Activated CD4-positive, CD25-positive, alpha-beta regulatory T cell treated with anti-CD3 and anti-CD28 coated beads, Interleukin-2, amount 50 U/mL, for 16 hours (primary cell): Measurements from ENCODE around the gene SAMSN1.
"Not testable (repeated sequence)": the region's sequence is repeated elsewhere in the genome, so short reads cannot be mapped to it uniquely, and the experiment has no call there.

Experiments
- DNase-seq: peaks from one replicate; pipeline ENCODE4 v3.0.0-alpha.2; 2020; ENCODE audit warnings: low read depth, low spot score

SAMSN1 gene

DNA sequence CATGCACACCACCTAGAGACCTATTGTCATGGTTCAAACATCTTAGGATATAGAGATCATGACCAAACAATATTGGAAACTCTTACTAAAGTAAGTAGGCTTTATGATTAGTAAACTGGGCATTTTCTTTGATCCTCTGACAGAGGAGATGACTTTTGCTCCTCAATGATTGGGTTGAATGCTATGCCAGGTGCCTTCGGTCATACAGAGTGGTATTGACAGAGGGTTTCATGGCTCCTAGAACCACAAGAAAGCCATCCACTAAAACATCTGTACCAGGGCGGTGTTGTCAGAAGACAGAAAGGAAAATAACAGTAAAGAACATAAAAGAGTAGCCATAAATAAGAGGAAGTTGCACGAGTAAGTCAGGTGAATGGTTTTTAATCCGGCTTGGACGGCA lies 20.8 kb upstream of the SAMSN1 start:
- no peak for DNase-seq

DNA sequence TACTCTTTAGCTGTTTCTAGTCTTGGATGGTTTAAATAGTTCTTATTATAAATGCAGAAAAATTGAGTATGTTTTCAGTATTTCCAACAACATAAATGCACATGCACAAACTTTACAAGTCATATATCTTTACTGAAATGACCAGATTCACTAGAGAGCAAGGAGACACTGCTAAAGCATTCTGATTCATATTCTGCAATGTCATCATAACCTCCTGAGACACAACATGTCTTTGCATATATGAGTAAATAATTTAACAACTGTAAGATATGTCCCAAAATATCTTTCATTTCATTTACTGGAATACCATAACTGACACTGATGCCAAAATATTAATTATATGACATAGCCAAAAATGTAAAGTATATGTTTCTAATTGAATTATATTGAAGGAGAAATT lies 16.8 kb upstream of the SAMSN1 start:
- no peak for DNase-seq

DNA sequence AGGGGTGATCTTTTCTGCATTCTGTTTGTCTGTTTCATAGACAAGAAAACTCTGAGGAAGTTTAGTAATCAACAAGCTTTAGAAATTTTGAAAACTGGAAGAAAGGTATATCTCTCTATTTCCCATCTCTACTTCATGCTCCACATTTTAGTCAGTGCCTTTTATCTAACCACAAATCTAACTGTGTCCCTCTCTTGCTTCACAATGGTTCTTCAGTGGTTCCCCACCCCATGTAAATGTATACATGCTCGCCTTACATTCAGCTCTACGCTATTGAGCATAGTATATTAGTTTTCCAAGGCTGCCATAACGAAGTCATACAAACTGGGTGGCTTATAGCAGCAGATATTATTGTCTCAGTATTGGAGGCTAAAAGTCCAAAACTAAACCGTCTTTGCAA lies 14.4 kb upstream of the SAMSN1 start:
- DNase-seq = no peak

DNA sequence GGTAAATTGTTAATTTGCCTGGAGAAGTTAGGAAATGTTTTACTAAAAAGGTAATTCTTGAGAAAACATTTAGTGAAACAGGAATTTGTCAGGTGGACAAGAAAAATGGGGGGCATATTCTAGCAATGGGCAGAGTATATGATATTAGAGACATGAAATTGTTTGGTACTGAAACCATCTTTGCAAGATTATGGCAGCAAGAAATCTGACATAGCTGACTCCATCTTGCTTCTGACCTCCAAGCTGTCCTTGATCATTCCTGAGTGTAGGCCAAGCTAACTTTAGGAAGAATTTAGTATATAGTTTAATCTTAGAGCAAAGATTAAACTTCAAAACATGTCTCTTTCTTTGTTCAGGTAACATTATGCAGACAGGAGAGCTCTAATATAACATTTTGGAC lies 14.0 kb upstream of the SAMSN1 start:
- DNase-seq = no peak

DNA sequence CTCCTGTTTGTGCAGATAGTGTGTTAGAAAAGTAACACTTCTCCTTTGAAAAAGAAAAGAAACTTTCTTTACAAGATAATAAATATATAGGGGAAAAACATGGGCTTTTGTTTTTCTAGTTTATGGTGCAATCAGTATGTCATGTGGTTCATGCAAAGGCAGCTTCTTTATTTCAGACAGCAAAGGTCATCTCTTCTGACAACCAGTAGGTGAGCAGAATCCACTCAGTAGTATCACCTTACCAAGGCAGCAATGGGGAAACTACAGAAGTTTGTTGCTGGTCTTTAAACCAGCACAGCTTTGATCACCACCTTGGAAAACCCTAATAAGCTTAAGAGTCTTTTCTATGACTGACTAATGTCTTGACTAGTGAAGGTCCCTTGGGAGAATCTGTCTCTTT lies 13.0 kb upstream of the SAMSN1 start:
- DNase-seq = no peak

DNA sequence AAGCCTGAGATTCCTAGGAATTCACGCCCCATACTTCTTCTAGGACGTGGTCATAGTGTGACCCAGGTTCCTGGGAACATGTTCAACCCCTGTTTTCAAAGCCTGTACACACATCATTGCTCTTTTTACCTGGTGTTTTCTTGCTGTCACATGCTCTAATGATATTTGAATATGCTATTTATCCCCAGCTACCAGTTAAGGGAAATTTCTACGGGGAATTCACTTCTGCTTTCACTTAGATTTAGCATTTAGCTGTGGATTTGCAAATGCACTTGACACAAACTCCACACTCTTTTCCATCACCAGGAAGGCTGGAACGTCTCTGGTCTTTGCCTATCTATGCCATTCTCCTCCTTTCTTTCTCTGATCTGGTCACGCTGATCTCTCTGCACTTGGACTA lies 11.3 kb upstream of the SAMSN1 start:
- DNase-seq = no peak

DNA sequence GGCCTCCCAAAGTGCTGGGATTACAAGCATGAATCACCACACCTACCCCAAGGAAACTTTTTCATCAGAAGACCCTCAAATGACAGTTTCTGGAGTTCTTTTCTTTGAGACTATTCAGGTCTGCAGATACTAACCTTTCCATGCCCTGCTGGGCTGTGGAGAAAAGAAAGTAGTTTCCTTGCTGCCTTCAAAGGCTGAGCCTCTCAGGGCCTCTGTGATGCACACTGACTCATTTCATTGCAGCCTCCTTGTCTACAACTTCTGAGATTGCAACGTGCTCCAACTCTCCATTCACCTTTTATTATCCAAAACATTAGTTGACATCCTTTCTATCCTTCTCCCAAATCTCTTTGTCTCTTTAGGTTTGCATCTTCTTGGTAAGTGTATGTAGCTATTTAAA lies 8.8 kb upstream of the SAMSN1 start:
- no peak for DNase-seq

DNA sequence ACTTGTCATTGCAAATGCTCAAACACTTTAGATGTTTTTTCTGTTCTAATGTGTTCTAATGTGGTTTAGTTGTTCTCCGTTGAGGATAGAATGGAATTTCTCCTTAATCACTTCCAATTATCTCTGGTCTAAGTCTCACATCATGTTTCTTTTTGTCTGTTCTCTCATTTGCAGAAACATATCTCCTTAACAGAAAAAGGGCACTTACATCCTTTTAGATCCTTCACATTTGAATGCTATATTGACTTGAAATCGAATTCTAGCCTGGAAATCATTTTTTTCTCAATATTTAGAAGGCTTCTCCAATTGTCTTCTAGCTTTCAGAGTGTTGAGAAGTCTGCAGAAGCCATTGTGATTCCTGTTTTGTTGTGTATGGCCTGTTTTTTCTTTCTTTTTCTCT lies 7.3 kb upstream of the SAMSN1 start:
- DNase-seq = no peak

DNA sequence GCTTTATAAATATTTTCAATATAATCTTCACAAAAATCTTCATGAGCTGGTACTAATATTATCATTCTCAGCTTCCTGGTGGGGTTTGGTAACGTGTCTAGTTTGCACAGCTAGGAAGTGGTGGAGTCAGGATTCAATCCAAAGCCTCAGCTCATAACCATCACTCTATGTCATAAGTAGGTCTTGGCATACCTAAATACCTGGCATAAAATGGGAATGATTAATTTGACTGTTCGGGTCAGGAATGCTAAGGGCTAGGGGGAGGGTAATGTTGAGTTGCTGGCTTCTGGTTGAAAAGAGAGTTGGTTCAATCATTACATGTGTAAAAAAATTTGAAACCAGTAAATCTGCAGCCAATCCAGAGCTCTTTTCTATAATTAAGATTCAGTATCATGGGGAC lies 5.6 kb upstream of the SAMSN1 start:
- DNase-seq = no peak

DNA sequence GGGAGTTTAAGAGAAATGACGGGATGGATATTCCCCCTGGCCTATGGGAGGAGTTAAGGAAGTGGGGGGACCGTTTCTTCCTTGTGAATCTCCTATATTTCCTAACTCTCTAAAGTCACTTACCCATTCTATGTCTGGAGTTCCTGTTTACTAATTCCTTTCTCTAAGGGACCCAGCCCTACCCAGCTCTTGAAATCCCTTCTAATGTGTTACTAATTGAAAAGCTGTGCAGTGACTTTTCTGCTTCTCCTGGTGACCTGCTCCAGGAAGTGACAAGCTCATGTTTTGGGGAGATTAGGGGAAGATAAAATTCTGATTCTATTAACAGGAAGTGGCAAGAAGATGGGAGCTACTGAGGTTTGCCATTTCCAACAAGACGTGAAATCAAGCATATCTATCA lies 4.0 kb upstream of the SAMSN1 start:
- DNase-seq = no peak

DNA sequence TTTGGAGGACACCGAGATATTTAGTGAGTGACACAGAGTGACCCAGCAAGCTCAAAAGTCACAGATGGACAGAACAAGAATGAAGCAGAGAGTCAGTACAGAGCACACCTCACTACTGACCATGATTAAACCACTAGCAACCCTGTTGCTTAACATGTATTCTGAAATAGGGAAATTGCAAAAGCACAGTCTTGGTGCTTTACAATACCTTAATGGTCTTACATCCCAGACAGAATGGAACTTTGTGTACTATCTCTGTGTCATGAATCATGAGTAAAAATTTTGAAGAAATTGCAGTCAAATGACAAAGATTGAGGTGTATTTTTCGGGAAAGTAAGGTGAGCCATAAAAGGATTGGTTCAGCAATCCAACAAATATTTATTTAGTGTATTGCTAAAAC lies 2.7 kb upstream of the SAMSN1 start:
- no peak for DNase-seq

DNA sequence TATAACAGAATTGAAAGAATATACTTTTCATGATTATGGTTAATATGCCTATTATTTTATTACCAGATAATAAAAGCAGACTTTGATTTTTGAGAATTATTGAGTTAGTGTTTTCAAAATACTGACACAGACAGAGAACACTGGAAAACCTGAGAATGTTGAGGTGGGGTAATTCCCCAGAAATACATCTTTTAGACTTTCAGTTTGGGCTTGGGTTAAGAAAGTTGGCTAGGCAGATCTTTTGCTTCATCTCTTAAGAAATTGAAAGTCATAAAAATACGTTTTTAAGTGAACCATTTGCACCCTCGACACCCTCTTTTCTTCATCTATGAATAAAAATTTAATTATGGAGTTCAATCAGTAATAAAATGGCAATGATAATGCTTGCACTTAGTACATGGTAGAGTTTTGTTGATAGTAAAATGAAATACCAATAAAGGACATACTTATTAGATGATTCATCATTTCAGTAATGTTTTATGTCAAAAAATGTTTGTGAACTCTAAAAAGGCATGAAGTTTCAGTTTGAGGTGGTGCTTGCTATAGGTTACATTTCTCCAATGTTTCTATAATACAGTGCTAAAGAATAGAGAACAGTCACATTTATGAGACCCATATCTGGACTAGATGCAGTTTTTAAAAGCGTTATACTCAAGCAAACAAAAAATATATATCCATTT lies 1.9 kb upstream of the SAMSN1 start:
- no peak for DNase-seq

DNA sequence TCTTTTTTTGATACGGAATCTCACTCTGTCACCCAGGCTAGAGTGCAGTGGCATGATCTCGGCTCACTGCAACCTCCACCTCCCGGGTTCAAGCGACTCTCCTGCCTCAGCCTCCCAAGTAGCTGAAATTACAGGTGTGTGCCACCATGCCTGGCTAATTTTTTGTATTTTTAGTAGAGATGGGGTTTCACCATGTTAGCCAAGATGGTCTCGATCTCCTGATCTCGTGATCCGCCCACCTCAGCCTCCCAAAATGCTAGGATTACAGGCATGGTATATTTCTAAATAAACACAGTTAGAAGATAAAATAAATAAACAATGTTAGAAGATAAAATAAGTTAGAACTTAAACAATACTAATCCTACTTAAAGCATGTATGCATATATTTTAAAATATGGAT lies 604 bp upstream of the SAMSN1 start:
- DNase-seq = not testable (repeated sequence)

DNA sequence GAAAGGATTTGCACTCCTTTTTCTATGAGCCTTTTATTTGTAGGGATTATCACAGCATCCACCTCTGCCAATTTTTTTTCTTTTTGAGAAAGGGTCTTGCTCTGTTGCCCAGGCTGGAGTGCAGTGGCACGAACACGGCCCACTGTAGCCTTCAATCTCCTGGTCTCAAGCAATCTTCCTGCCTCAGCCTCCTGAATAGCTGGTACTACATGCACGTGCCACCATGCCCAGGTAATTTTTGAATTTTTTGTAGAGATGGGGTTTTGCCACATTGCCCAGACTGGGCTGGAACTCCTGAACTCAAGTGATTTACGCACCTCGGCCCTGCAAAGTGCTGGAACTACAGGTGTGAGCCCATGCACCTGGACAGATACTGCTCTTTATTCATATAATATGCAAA lies 2.1 kb downstream of the SAMSN1 start:
- no peak for DNase-seq

DNA sequence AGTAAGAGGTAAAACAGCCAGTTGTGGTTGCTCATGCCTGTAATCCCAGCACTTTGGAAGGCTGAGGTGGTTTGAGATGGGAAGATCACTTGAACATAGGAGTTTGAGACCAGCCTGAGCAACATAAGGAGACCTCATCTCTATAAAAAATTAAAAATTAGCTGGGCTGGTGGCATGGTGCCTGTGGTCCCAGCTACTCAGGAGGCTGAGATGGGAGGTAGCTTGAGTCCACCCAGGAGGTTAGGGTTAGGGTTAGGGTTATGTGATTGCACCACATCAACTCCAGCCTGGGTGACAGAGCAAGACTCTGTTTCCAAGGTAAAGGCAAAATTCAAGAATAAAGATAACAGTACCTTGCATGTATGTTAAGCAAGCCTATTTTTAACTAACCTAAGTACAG lies 3.5 kb downstream of the SAMSN1 start:
- DNase-seq = no peak

DNA sequence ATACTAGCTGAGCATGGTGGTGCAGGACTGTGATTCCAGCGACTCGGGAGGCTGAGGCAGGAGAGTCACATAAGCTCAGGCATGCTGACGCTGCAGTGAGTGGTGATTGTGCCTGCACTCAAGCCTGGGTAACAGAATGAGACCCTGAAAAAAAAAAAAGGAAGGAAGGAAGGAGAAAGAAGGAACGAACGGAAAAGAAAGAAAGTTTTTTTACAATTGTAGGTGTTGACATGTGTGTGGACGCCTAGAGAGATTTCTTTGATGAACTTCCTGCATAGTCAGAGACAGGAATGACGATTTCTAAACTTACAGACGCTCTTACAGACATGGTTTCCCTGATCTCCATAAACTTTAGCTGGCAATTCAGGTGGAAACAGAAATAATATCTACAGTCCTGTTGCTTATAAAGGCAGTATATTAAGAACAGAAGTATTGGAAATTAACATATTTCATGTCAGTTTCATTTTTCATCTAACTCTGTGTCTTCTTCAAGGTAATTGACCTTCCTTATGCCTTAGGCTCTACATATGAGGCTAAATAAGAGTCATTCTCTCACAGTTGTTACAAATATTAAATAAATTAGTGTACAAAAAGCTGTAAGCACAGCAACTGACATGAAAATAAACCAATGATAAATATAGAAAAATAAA lies 4.1 kb downstream of the SAMSN1 start:
- DNase-seq = no peak

DNA sequence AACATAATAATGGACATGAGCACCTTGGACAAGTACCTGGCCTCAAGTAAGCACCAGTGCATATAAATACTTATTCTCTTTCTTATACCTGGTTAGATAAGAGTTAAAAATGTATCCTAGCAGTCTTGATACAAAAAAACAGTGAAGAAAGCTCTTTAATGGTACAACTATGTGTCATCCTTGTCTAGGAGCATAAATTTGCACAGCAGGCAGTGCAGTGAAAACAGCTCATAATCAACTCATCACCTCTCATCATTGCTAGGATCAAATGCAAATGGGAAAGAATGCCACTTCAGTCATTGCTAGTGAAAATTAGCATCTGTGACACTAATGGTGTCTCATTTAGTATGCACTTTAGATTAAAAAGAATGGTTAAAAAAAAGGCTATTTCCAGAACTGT lies 7.6 kb downstream of the SAMSN1 start:
- DNase-seq = no peak

DNA sequence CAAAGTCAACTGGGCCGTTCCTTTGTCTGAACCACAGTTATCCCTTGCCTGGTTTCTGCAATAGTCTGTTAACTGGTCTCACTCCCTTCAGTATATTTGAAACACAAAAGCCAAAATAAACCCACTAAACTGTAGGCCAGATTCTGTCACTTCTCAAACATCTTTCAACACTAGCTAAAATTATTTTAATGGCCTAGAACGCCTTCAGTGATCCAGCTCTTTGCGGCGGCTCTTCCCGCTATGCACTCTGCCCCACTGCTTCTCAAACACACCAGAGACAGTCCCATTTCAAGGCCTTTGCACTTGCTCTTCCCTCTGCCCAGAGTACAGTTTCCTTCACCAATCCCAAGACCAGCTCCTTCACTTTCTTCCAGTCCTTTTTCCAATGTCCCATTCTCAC lies 9.2 kb downstream of the SAMSN1 start:
- DNase-seq = no peak

DNA sequence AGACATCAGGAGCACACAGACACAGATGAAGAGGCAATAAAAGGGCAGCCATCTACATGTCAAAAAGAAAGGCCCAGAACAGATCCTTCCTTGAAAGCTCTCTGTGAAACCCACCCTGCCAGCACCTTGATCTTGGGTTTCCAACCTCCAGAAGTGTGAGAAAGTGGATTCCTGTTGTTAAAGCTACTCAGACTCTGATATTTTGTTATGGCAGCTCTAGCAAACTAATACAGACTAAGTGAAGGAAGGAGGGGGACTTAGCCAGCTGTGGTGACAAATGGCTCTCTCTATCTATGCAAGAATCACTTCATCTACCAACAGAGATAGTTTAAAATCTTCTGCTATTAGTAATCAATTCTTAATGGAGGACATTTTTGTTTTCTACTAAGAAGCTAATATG lies 10.4 kb downstream of the SAMSN1 start:
- DNase-seq = no peak

DNA sequence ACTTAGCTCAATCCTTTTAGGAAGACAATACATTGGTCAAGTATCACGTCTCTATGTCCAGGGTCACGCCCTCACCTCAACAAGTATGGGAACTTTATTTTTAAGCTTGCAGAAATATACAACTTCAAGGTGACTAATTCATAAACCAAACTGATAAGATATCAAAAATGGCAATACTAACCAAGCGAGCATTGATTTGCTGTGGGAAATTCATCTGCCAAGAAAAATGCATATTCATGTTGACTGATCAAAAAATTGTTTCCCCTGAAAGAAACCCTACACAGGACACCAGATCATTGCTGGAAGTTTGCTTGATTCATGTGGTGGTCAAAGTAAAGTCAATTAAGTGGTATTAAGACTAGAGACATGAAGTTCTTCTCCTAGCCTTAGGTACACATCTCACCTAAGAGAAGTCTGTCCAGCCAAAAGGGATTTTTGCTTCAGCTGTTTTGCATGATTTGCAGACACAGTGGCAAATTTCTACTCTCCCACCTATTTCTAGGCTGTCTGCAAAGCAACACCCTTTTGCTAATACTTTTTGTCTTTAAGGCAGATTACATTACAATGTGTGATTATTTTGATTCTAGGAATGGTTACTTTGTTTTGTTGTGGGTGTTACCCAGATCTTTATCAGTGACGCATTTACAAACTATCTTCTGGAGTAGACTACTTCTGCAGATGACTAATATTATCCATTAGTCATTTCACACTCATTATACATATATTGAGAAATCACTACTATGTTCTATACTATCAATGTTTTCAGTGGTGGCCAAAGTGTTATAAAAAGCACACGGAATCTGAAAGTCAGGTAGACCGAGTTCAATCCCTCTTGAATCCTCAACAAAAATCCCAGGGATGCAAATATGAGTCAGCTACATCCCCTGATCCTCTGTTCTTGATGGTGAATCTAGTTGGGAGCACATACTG lies 12.4 kb downstream of the SAMSN1 start:
- DNase-seq = no peak

DNA sequence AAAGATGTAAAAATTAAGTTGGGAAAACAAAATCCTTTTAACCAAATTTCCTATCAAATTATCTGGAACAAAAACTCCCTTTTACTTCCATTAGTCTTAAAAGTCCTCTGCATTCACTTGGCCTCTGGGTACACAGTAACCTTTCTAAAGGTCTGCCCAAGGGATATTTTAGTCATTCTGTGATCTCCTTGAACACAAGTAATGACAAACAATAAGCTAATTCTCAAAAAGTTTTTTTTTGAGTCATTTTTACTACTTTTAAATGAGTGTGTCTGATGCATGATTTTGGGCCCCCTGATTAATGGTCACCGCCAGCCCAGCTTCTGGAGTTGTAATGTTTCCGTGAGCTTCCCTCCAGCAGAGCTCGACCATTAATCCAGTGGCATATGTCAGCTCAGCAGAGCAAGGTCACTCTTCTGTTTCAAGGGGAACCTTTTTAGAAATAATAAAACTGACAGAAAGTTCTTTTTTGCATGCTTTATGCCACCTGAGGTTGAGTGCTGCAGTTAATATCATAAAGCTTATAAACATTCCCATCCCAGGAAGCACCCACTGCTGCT lies 14.3 kb downstream of the SAMSN1 start:
- no peak for DNase-seq

DNA sequence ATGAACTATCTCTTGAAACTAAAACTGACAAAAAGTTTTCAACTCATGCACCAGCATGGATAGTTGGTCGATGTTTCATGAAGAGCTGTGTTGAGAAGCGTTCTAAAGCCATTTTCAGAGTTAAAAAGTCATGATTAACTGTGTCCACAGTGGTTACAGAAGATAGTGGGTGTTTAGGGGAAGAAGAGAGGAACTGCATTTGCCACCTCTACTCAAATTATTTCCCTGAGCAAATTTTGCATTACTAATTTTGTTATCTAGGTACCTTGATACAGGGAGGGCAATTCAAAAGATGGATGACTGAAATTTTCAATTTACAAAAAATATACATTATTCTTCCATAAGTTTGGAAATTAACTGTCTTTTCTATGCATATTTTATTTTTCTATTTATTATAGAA lies 15.5 kb downstream of the SAMSN1 start:
- no peak for DNase-seq
